Pancreas (tissue), 10 donors: ENCODE measurements around the gene FMNL2. TPM values are rescaled to one million over a fixed set of nuclear protein-coding genes. Genes with fewer than 3 reads are reported as not detected.
A peak's percentile ranks its signal among the peaks of the same experiment; 100 is the strongest.
"Not testable (repeated sequence)": the region's sequence is repeated elsewhere in the genome, so short reads cannot be mapped to it uniquely, and the experiment has no call there.

ENCODE experiments used
- ATAC-seq, 4 donors: fragments of 200-7000 bp; cut with Tn5 transposase; one replicate each; pipeline versions ENCODE4 v1.8.0 to v1.9.1; 2020; ENCODE audit warnings: mild to moderate bottlenecking in 4 of 4, moderate library complexity in 4 of 4
- DNase-seq, 6 donors: peaks; one replicate each; pipeline ENCODE4 v3.0.0-alpha.2; 2020
- FAIRE-seq: peaks from 2 replicates; lab custom pipeline; 2012; peaks lifted over from hg19 to GRCh38; lab: Jason Lieb, UNC
- H3K27ac ChIP-seq, 4 donors: fragments of 200-600 bp; sonication (generic); 1 replicate in 3 of 4; 2 replicates in 1 of 4; pipeline versions ENCODE4 v1.5.0 to v1.8.0; 2020
- H3K27me3 ChIP-seq, 4 donors: fragments of 200-600 bp; one replicate each; pipeline ENCODE4 v1.8.0; 2021
- H3K36me3 ChIP-seq, 3 donors: fragments of 200-600 bp; sonication (generic) in 1 of 3; one replicate each; pipeline versions ENCODE4 v1.5.0 to v1.8.0; 2020 to 2021
- H3K4me1 ChIP-seq, 3 donors: fragments of 200-600 bp; one replicate each; pipeline ENCODE4 v1.8.0; 2021
- H3K4me3 ChIP-seq, 4 donors: fragments of 200-600 bp; sonication (generic) in 2 of 4; one replicate each; pipeline versions ENCODE4 v1.5.0 to v1.8.0; 2020 to 2021
- H3K9me3 ChIP-seq, 4 donors: fragments of 200-600 bp; one replicate each; pipeline ENCODE4 v1.8.0; 2021
- WGBS, 2 donors: extraction: QIAGEN DNeasy Blood & Tissue Kit; methylation state at CpG; one replicate each; pipeline ENCODE4 v1.1.7; 2013; 5-methylcytosine and 5-hydroxymethylcytosine counted together
- intact Hi-C, 3 donors: fragments of 100-400 bp; cut with DNase I; formaldehyde crosslinking; loops; one replicate each; pipeline versions ENCODE4 v1.11.1 to v1.14.2; 2022
- polyA plus RNA-seq, 2 donors: library from polyadenylated mRNA; stranded (reverse); fragments of 200-250 nt; gene quantifications; one replicate each; pipeline ENCODE4 v1.2.3, GENCODE V29; 2013
- total RNA-seq, 6 donors: library from RNA; stranded (reverse); fragmentation: NEBNext Ultra II Directional in 4 of 6; extraction: Animal tissue kit (Norgen Biotek cat#: 25700) in 4 of 6; gene quantifications; one replicate each; pipeline versions ENCODE4 v1.2.1 to v1.2.4, GENCODE V29; 2021 to 2023
- TF ChIP-seq, protein P1 (sequence below), 4 donors: fragments of 200-600 bp; sonication (generic) in 3 of 4; IDR thresholded peaks; one replicate each; pipeline versions ENCODE4 v1.5.0 to v1.8.0; 2021; ENCODE audit warnings: antibody characterized with exemption in 4 of 4
- donor health status: healthy with polysubstance abuse.
- donor health status: DM: no; HTN: no; CAD: no; lungs with moderate emphysema.
- donor health status: DM: no; HTN: no; CAD: no.
- donor health status: control.
- donor health status: control.
- donor health status: Bipolar disorder and iron deficiency.
- donor health status: DM: yes; HTN: yes; CAD: no.
- donor health status: DM: no; HTN: no; CAD: no.
- donor health status: DM: no; HTN: no; CAD: no.
- donor health status: DM: yes; HTN: yes; CAD: no.

The FMNL2 gene
- total and polyA plus RNA-seq, 8 donors = 7.5 to 22.3 (median 11.3) TPM

DNA sequence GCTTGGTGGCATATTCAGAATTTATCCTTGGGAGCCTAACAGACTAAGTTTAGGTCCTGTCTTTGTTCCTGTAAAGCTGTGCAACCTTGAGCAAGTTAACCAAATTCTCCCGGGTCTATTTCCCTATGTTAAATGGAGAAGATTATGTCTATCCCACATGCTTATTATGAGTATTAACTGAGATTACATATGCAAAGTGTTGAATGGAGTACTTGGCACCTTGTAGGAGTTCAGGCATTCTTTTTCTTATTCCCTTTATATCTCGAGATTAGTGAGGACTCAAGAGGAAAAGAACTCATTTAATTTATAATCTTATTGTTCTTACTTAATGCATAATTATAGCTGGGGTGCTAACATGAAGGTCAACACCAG, 184.6 kb downstream of the FMNL2 start:
- DNase-seq = no peak
- H3K4me3 ChIP-seq = peak overlapping the region in 1 of 4 donors; percentile 16
- H3K9me3 ChIP-seq = no peaks in the 10 kb centered on the region
- H3K27me3 ChIP-seq = no peaks in the 10 kb centered on the region
- intact Hi-C loops = no loop called here
- peaks cover 0 to 20% (median 17%) of the 10 kb centered on the region in 3 donors for H3K4me1 ChIP-seq
- no peaks in the 10 kb centered on the region for H3K36me3 ChIP-seq
- H3K27ac ChIP-seq = no peak overlapping the region
- no peak for ATAC-seq
- no peak for FAIRE-seq
- WGBS, 2 donors = 17 to 22% methylated on average over 2 of the region's 2 CpGs
- TF ChIP-seq, protein P1, sequence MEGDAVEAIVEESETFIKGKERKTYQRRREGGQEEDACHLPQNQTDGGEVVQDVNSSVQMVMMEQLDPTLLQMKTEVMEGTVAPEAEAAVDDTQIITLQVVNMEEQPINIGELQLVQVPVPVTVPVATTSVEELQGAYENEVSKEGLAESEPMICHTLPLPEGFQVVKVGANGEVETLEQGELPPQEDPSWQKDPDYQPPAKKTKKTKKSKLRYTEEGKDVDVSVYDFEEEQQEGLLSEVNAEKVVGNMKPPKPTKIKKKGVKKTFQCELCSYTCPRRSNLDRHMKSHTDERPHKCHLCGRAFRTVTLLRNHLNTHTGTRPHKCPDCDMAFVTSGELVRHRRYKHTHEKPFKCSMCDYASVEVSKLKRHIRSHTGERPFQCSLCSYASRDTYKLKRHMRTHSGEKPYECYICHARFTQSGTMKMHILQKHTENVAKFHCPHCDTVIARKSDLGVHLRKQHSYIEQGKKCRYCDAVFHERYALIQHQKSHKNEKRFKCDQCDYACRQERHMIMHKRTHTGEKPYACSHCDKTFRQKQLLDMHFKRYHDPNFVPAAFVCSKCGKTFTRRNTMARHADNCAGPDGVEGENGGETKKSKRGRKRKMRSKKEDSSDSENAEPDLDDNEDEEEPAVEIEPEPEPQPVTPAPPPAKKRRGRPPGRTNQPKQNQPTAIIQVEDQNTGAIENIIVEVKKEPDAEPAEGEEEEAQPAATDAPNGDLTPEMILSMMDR (IDR thresholded peaks at IDR 0.05) = no peak

DNA sequence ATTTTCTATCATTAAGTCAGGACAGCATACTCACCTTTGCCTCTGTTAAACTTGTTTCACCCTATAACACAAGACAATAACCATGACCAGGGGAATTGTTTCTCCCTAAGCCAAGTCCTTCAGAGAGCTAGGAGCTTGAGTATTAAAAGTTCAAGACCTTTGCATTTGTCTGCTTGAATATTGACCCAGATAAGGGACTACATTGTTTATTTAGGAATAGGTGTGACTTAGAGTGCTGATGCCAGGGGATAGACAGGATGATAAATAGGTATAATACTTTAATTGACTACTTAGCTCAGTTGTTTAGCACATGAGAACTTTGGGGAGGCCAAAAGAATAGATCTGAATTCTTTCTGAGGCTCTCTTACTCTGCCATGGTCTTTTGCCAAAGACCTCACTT, 185.8 kb downstream of the FMNL2 start:
- intact Hi-C loops = no loop called here
- TF ChIP-seq, protein P1 (IDR thresholded peaks at IDR 0.05) = no peak
- Histone ChIP-seq H3K36me3 (no peaks in the 10 kb centered on the region), H3K9me3 (no peaks in the 10 kb centered on the region), H3K27ac (no peak overlapping the region), H3K4me1 (peaks cover 6 to 27% (median 20%) of the 10 kb centered on the region in 3 donors), H3K4me3 (no peak overlapping the region), H3K27me3 (no peaks in the 10 kb centered on the region)
- FAIRE-seq = no peak
- no peak for DNase-seq
- peak in 3 of 4 donors; percentile 16 to 55 (median 23) for ATAC-seq

DNA sequence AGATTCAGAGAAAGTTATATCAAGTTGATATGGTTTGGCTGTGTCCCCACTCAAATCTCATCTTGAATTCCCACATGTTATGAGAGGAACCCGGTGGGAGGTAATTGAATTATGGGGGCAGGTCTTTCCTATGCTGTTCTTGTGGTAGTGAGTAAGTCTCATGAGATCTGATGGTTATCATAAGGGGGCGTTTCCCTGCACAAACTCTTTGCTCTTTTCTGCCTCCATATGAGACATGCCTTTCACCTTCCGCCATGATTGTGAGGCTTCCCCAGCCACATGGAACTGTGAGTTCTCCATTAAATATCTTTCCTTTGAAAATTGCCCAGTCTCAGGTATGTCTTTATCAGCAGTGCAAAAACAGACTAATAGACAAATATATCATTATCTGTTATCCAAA, 187.5 kb downstream of the FMNL2 start:
- DNase-seq, H3K9me3 ChIP-seq, intact Hi-C loops, H3K36me3 ChIP-seq, H3K4me3 ChIP-seq, H3K27ac ChIP-seq, FAIRE-seq, H3K27me3 ChIP-seq, ATAC-seq: not testable (repeated sequence)
- 65 to 66% methylated on average over 3 of the region's 3 CpGs for WGBS, 2 donors
- H3K4me1 ChIP-seq = peaks cover 11 to 29% (median 28%) of the 10 kb centered on the region in 3 donors

DNA sequence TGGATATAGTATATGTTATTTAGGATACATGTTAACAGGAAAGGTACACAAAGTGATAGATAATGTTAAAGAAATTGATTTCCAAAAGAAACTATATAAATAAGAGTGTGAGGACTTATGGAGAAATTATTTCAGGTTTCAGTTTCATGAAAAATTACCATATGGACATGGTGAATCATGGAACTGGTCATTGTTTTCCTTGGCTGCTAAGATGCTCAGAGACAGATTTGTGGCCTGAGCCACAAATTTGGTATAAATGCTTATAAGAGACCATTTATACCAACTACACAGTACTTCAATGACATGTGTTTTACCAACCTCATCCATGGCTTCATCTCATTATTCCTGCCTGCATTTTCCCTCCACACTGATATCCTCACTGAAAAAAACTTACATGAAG, 188.1 kb downstream of the FMNL2 start:
- FAIRE-seq (no peak), ATAC-seq (no peak), DNase-seq (no peak)
- no peaks in the 10 kb centered on the region for H3K36me3 ChIP-seq
- peaks cover 11 to 27% (median 26%) of the 10 kb centered on the region in 3 donors for H3K4me1 ChIP-seq
- H3K27ac ChIP-seq = no peak overlapping the region
- no peak overlapping the region for H3K4me3 ChIP-seq
- TF ChIP-seq, protein P1 (IDR thresholded peaks at IDR 0.05) = no peak
- H3K27me3 ChIP-seq = no peaks in the 10 kb centered on the region
- H3K9me3 ChIP-seq = no peaks in the 10 kb centered on the region
- intact Hi-C loops = no loop called here

DNA sequence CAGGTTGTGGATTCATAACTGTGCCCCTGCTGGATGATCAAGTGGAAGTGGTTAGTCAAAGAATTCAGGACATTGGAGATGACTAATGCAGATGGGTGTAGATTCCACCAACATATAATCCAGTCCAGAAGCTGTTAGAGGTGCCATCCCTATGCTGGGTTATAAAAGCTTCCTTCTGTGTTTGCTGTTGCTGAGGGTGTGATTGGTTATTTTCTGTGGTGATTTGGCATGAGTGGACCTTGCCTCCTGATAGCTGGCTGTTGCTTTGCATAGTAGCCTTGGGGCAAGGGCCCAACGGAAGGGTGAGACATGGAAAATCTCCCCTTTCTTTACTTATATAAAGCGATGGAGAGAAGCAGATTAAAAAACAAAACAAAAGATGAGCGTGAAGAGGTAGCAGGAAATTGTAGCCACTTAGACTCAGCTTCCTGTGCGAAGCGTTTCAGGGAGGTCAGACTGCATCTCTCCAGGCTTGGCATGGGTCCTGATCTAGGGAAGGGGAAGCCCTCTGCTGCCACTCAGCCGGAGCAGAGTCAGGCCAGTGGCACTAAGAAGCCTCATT, 190.4 kb downstream of the FMNL2 start:
- H3K4me1 ChIP-seq = peaks cover 11 to 16% (median 16%) of the 10 kb centered on the region in 3 donors
- intact Hi-C loops = no loop called here
- TF ChIP-seq, protein P1 (IDR thresholded peaks at IDR 0.05) = no peak
- H3K27ac ChIP-seq = peak overlapping the region in 1 of 4 donors; percentile 1
- DNase-seq (peak in 4 of 6 donors; percentile 22 to 45 (median 34)), ATAC-seq (peak; percentile 76 to 86 (median 84)), FAIRE-seq (no peak)
- no peaks in the 10 kb centered on the region for H3K9me3 ChIP-seq
- H3K36me3 ChIP-seq = no peaks in the 10 kb centered on the region
- 24 to 29% methylated on average over 6 of the region's 6 CpGs for WGBS, 2 donors
- H3K27me3 ChIP-seq = no peaks in the 10 kb centered on the region
- H3K4me3 ChIP-seq = no peak overlapping the region
